ENCODE results near the gene CDK16. TPM values are rescaled to one million over a fixed set of nuclear protein-coding genes. Genes with fewer than 3 reads are reported as not detected.

The CDK16 gene
- total RNA-seq, 4 donors from 2014 or later, result 70.5 to 90.1 (median 88.0) TPM

DNA sequence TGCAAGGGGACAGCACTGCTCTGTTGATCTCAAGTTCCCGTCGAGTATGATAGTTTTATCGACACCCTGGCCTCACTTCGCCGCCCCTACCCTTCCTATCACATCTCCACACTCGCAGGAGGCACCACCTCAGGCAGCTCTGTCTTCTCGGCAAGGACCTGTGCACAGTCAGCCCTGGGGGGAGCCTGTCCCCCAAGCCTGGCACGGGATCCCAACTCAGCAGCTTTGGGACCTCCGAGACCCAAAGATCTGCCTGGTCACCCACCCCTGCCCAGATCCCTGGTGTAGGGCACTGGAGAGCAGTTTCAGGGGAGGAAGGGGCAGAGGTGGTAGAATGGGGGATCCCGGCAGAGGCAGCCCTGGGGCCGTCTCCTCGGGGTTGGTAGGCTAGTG, 42.9 kb upstream of the CDK16 start:
- WGBS, result 87% methylated on average over 12 of the region's 12 CpGs
- H3K36me3 ChIP-seq, result peaks cover 72% of the 10 kb centered on the region
- no peaks in the 10 kb centered on the region for H3K9me3 ChIP-seq
- no peaks in the 10 kb centered on the region for H3K27me3 ChIP-seq
- no peak overlapping the region for H3K27ac ChIP-seq
- peak in 1 of 2 donors; percentile 51 for DNase-seq (ENCODE audit: low spot score in 2 of 2)
- no peak for TF ChIP-seq POLR2A (IDR thresholded peaks at IDR 0.05)
- no peak for TF ChIP-seq CTCF (IDR thresholded peaks at IDR 0.05)
- TF ChIP-seq EP300 (IDR thresholded peaks at IDR 0.05), result no peak
- TF ChIP-seq POLR2AphosphoS5 (IDR thresholded peaks at IDR 0.05), result no peak
- H3K4me3 ChIP-seq, result no peak overlapping the region
- H3K4me1 ChIP-seq, result peaks cover 4% of the 10 kb centered on the region

DNA sequence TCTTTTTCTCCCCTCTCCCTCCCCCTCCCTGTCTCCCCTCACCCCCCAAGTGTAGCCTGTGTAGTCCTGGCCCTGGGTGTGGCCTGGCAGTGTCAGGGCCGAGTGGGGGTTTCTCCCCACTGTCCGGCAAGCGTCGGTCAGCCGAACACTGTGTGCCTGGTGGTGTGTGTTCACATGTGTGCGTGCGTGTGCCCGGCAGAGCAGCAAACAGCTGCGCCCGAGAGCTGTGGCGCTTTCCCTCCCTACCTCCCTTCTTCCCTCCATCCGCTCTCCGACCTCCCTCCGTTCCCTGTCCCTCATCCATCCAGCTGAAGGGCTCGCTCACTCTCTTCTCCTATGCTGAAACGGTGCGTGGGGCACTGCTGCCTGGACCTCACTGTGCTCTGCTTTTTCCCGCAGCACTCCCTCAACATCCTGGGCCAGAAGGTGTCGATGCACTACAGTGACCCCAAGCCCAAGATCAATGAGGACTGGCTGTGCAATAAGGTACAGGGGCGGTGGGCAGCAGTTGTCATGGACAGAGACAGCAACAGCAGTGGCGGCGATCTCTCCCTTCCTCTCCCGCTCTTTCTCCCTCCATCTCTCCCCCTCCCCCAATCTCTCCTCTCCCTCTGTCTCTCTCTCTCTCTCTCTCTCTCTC, 42.3 kb upstream of the CDK16 start:
- Histone ChIP-seq H3K36me3 (peaks cover 71% of the 10 kb centered on the region), H3K27me3 (no peaks in the 10 kb centered on the region), H3K4me1 (peaks cover 4% of the 10 kb centered on the region), H3K4me3 (no peak overlapping the region), H3K27ac (no peak overlapping the region), H3K9me3 (no peaks in the 10 kb centered on the region)
- WGBS, result 80% methylated on average over 23 of the region's 23 CpGs
- DNase-seq (ENCODE audit: low spot score in 2 of 2), result peak; percentile 4 to 38
- no peak for TF ChIP-seq POLR2AphosphoS5 (IDR thresholded peaks at IDR 0.05)
- no peak for TF ChIP-seq EP300 (IDR thresholded peaks at IDR 0.05)
- TF ChIP-seq POLR2A (IDR thresholded peaks at IDR 0.05), result no peak
- no peak for TF ChIP-seq CTCF (IDR thresholded peaks at IDR 0.05)

DNA sequence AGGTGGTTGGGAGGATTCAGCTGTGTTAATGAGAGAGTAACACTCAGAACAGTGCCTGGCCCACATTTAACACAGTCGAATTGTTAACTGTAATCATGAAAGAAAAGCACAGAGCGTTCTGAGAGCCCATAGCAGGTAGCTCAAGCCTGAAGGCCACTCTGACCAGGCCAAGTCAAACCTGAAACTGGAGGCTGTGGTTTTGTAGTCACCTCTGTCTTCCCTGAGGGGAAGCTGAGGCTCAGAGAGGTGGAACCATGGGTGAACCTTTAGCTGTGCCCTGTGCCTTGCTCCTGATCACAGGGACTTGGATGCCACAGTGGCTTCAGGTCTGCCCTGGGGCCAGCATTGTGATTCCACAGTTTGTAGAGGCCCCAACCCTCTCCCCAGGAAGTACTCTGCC, 41.4 kb upstream of the CDK16 start:
- Histone ChIP-seq H3K9me3 (no peaks in the 10 kb centered on the region), H3K4me1 (peaks cover 4% of the 10 kb centered on the region), H3K27ac (no peak overlapping the region), H3K27me3 (no peaks in the 10 kb centered on the region), H3K36me3 (peaks cover 76% of the 10 kb centered on the region), H3K4me3 (no peak overlapping the region)
- no peak for TF ChIP-seq EP300 (IDR thresholded peaks at IDR 0.05)
- TF ChIP-seq POLR2AphosphoS5 (IDR thresholded peaks at IDR 0.05), result no peak
- no peak for TF ChIP-seq POLR2A (IDR thresholded peaks at IDR 0.05)
- no peak for TF ChIP-seq CTCF (IDR thresholded peaks at IDR 0.05)
- DNase-seq (ENCODE audit: low spot score in 2 of 2), result peak; percentile 4 to 32
- 71% methylated on average over 2 of the region's 2 CpGs for WGBS

GRCh38 chrX:47178337-47178736, 40.1 kb upstream of the CDK16 start:
- Histone ChIP-seq H3K4me1 (peaks cover 4% of the 10 kb centered on the region), H3K27ac (no peak overlapping the region), H3K9me3 (no peaks in the 10 kb centered on the region), H3K4me3 (no peak overlapping the region), H3K27me3 (no peaks in the 10 kb centered on the region), H3K36me3 (peaks cover 75% of the 10 kb centered on the region)
- WGBS, result 86% methylated on average over 5 of the region's 5 CpGs
- DNase-seq (ENCODE audit: low spot score in 2 of 2), result peak in 1 of 2 donors; percentile 48
- TF ChIP-seq POLR2A (IDR thresholded peaks at IDR 0.05) (no peak), POLR2AphosphoS5 (IDR thresholded peaks at IDR 0.05) (no peak), EP300 (IDR thresholded peaks at IDR 0.05) (no peak)

GRCh38 chrX:47179221-47179927, 39.1 kb upstream of the CDK16 start:
- DNase-seq (ENCODE audit: low spot score in 2 of 2), result peak in 1 of 2 donors; percentile 63
- no peaks in the 10 kb centered on the region for H3K9me3 ChIP-seq
- H3K27me3 ChIP-seq, result no peaks in the 10 kb centered on the region
- no peak for TF ChIP-seq CTCF (IDR thresholded peaks at IDR 0.05)
- TF ChIP-seq POLR2A (IDR thresholded peaks at IDR 0.05), result no peak
- TF ChIP-seq EP300 (IDR thresholded peaks at IDR 0.05), result no peak
- no peak for TF ChIP-seq POLR2AphosphoS5 (IDR thresholded peaks at IDR 0.05)
- peaks cover 4% of the 10 kb centered on the region for H3K4me1 ChIP-seq
- no peak overlapping the region for H3K4me3 ChIP-seq
- H3K36me3 ChIP-seq, result peaks cover 70% of the 10 kb centered on the region
- WGBS, result 68% methylated on average over 5 of the region's 14 CpGs
- H3K27ac ChIP-seq, result peak overlapping the region; percentile 48

Data from suprapubic skin (tissue), 4 donors.